Coronary artery (tissue), 2 donors: ENCODE data around the gene ADRA2B.
"Not testable (repeated sequence)": the region's sequence is repeated elsewhere in the genome, so short reads cannot be mapped to it uniquely, and the experiment has no call there.

ENCODE experiments used
- DNase-seq: peaks from one replicate; pipeline ENCODE4 v3.0.0-alpha.2; 2017; ENCODE audit warnings: low spot score
- H3K27ac ChIP-seq, 2 donors: fragments of 200-600 bp; sonication (generic); one replicate each; pipeline ENCODE4 v1.5.1; 2016 to 2019
- H3K4me3 ChIP-seq: fragments of 200-600 bp; sonication (generic); 2 replicates; pipeline ENCODE4 v1.5.1; 2016; ENCODE audit warnings: mild to moderate bottlenecking, moderate library complexity
- CTCF ChIP-seq: fragments of 200-600 bp; sonication (generic); IDR thresholded peaks from one replicate; pipeline ENCODE4 v1.5.1; 2019; ENCODE audit warnings: antibody characterized with exemption

The ADRA2B gene

GRCh38 chr2:96072746-96073145 is 43.6 kb downstream of the ADRA2B start:
- no peak for TF ChIP-seq CTCF
- DNase-seq, result peak; percentile 66
- Histone ChIP-seq H3K27ac (peak overlapping the region in 1 of 2 donors; percentile 72), H3K4me3 (no peak overlapping the region)

- not testable (repeated sequence) for H3K4me3 ChIP-seq
- peak; percentile 38 for DNase-seq
- peak overlapping the region in 1 of 2 donors; percentile 72 for H3K27ac ChIP-seq
Observed at GRCh38 chr2:96071977-96072491, 44.3 kb downstream of the ADRA2B start.

- peak overlapping the region in 1 of 2 donors; percentile 72 for H3K27ac ChIP-seq
- not testable (repeated sequence) for DNase-seq, H3K4me3 ChIP-seq
Observed at GRCh38 chr2:96071087-96071976, 45.0 kb downstream of the ADRA2B start.

- H3K27ac ChIP-seq, result peak overlapping the region in 1 of 2 donors; percentile 17
- not testable (repeated sequence) for H3K4me3 ChIP-seq, DNase-seq
Observed at GRCh38 chr2:96070351-96070750, 46.0 kb downstream of the ADRA2B start.

- H3K27ac ChIP-seq, DNase-seq: not testable (repeated sequence)
Observed at GRCh38 chr2:96069878-96070277, 46.5 kb downstream of the ADRA2B start.

GRCh38 chr2:96067902-96068581 is 48.3 kb downstream of the ADRA2B start:
- DNase-seq, result peak; percentile 12
- not testable (repeated sequence) for H3K4me3 ChIP-seq, H3K27ac ChIP-seq

More at GRCh38 chr2:96069878-96070277, 46.5 kb downstream of the ADRA2B start:
- H3K4me3 ChIP-seq, result not testable (repeated sequence)

GRCh38 chr2:96067098-96067660 is 49.2 kb downstream of the ADRA2B start:
- DNase-seq, H3K27ac ChIP-seq, H3K4me3 ChIP-seq: not testable (repeated sequence)

- DNase-seq, H3K27ac ChIP-seq, H3K4me3 ChIP-seq: not testable (repeated sequence)
Observed at GRCh38 chr2:96066511-96066910, 49.9 kb downstream of the ADRA2B start.

- peak; percentile 35 for DNase-seq
- H3K4me3 ChIP-seq, H3K27ac ChIP-seq: not testable (repeated sequence)
Observed at GRCh38 chr2:96065954-96066353, 50.4 kb downstream of the ADRA2B start.

- Histone ChIP-seq H3K4me3 (no peak overlapping the region), H3K27ac (no peak overlapping the region)
- DNase-seq, result peak; percentile 67
- TF ChIP-seq CTCF, result no peak
Observed at GRCh38 chr2:96065381-96065930, 50.9 kb downstream of the ADRA2B start.

- DNase-seq, H3K27ac ChIP-seq: not testable (repeated sequence)
Observed at GRCh38 chr2:96064760-96065159, 51.6 kb downstream of the ADRA2B start.

GRCh38 chr2:96064047-96064675 is 52.2 kb downstream of the ADRA2B start:
- H3K27ac ChIP-seq, H3K4me3 ChIP-seq: not testable (repeated sequence)
- DNase-seq, result peak; percentile 36

More at GRCh38 chr2:96064760-96065159, 51.6 kb downstream of the ADRA2B start:
- H3K4me3 ChIP-seq, result not testable (repeated sequence)

- peak; percentile 31 for DNase-seq
- not testable (repeated sequence) for H3K27ac ChIP-seq, H3K4me3 ChIP-seq
Observed at GRCh38 chr2:96063116-96063899, 53.1 kb downstream of the ADRA2B start.
